Motor neuron (in vitro differentiated cells): ENCODE measurements around the gene LRSAM1. TPM values are rescaled to one million over a fixed set of nuclear protein-coding genes. Genes with fewer than 3 reads are reported as not detected.
A peak's percentile ranks its signal among the peaks of the same experiment; 100 is the strongest.

ENCODE experiments used
- ATAC-seq, 8 experiments: fragments of 200-7000 bp; cut with Tn5 transposase; replicated peaks in 6 of 8; 2 replicates each; pipeline ENCODE4 v1.8.0; 2021; ENCODE audit warnings: mild to moderate bottlenecking in 8 of 8, moderate library complexity in 8 of 8
- H3K27ac ChIP-seq, 2 donors: fragments of 250-450 bp; sonication (Bioruptor Pico); 2 replicates each; pipeline ENCODE4 v1.9.0; 2021; ENCODE audit warnings: antibody characterized with exemption in 2 of 2, mild to moderate bottlenecking in 2 of 2, moderate library complexity in 1 of 2
- H3K4me1 ChIP-seq, 2 donors: fragments of 250-450 bp; sonication (Bioruptor Pico); replicated peaks in 1 of 2; 2 replicates each; pipeline ENCODE4 v1.6.1; 2021; ENCODE audit warnings: antibody characterized with exemption in 2 of 2, mild to moderate bottlenecking in 2 of 2, moderate library complexity in 1 of 2
- H3K4me3 ChIP-seq, 5 donors: fragments of 250-450 bp; sonication (Bioruptor Pico); 2 replicates each; pipeline ENCODE4 v1.9.0; 2021; ENCODE audit warnings: antibody characterized with exemption in 5 of 5, mild to moderate bottlenecking in 5 of 5, moderate library complexity in 4 of 5
- WGBS, 10 experiments: fragments of 450-650 bp; shearing (Covaris generic); methylation state at CpG; one replicate each; pipeline ENCODE4 v1.0.0; 2022; 5-methylcytosine and 5-hydroxymethylcytosine counted together
- in situ Hi-C, 9 experiments: fragments of 400-800 bp; cut with MboI; loops; one replicate each; pipeline ENCODE4 v1.15.0; 2021; ENCODE audit warnings: low sequenced_read_pairs in 9 of 9, low pct_unique_long_range_greater_than_20kb in 2 of 9; ENCODE audit not compliant: unreplicated experiment in 9 of 9
- total RNA-seq, 8 experiments: library from RNA; unstranded; fragments of 300-600 nt; gene quantifications; 2 replicates each; pipeline versions ENCODE4 v1.2.3 to v1.2.4, GENCODE V29; 2022

The LRSAM1 gene
- total RNA-seq, 8 experiments from 2014 or later, result 11.5 to 24.1 (median 15.7) TPM

DNA sequence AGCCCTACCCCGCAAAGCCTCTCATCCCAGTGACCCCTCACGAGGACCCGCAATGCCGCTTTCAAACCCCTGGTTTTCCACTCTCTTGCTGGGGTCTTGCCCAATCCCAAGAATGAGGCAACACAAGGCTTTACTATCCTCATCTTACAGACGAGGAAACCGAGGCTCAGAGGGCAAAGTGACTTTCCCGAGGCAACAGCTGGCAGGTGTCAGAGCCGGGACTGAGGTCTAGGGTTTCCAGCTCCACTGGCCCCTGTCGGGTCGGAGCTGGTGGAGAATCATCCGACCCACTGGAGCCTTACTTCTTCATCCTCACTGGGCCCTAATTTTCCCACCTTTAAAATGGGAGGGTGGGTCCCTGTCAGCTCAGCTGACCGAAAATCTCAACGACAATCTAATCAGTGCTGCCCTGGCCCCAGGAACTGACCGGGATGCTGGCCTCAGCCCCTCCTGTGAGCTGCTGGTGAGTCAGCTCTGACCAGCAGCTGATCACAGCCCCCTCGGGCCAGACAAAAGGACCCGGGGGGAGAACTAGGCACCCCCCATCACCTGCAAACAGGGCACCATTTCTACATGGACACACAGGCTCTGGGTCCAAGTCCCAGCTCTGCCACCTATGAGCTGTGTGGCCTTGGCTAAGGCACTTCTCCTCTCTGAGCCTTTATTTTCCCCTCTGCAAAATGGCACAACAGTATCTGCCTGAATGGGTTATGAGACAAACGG, 88.1 kb downstream of the LRSAM1 start:
- peak in 2 of 8 experiments; percentile 3 to 7 for ATAC-seq
- in situ Hi-C loops, result no loop called here
- Histone ChIP-seq H3K4me1 (peaks cover 3 to 11% of the 10 kb centered on the region in 2 donors), H3K27ac (no peak overlapping the region), H3K4me3 (no peak overlapping the region)
- 10 to 100% (median 88%) methylated on average over 1 to 7 of the region's 17 CpGs for WGBS, 10 experiments

DNA sequence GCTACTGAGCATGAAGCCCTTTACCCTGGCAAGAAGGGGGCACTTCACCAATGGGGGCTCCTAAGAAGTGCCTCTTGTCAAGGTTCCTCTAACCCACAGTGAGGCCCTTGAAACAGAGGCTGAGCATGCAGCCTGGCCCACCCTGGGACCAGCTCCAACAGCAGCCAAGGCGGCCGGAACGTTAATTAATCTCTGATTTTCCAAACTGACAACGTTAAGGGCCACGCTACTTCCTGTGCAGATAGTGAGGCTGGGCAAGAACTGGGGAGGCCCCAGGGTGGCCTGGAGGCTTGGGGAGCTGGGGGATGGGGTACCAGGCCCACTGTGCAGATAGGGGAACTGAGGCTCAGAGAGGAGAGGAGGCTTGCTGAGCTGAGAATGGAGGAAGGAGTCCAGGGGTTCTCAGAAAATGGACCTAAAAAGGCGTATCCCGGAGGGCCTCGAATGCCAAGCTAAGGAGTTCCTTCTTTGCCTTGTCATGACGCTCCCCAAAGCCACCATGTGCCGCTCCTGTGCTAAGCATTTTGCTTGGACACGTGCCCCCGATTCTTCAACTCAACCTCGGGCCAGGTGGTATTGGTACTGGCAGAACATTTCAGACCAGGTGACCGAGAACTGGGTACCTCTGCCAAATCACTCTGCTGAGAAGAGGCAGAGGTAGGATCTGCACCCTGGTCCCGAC, 88.8 kb downstream of the LRSAM1 start:
- in situ Hi-C loops, result no loop called here
- H3K4me1 ChIP-seq, result peaks cover 5 to 11% of the 10 kb centered on the region in 2 donors
- H3K27ac ChIP-seq, result no peak overlapping the region
- H3K4me3 ChIP-seq, result no peak overlapping the region
- no peak for ATAC-seq
- WGBS, 10 experiments, result 44 to 100% (median 90%) methylated on average over 3 to 6 of the region's 15 CpGs; no CpG with 5 or more reads in 5 of the 10 experiments

DNA sequence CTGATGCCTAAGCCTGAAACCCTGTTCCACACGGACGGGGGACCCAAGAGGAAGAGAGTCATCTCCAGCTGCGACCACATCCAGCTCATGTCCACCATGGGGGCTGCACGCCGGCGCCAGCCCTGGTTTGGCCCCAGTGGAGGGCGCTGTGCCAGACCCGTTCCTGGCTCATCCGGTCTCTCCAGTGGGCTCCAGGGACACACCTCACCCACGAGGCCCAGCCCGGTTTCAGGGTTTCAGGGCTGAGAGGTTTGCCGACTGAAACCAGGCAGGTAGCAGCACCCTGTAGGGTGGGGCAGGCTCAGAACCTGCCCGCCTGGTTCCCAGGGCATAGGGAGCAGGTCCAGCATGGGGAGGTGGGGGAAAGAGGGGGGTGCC, 89.3 kb downstream of the LRSAM1 start:
- no peak for ATAC-seq
- peaks cover 10 to 11% of the 10 kb centered on the region in 2 donors for H3K4me1 ChIP-seq
- in situ Hi-C loops, result no loop called here
- H3K27ac ChIP-seq, result no peak overlapping the region
- no peak overlapping the region for H3K4me3 ChIP-seq
- no CpG with 5 or more reads among the region's 13 CpGs for WGBS, 10 experiments

DNA sequence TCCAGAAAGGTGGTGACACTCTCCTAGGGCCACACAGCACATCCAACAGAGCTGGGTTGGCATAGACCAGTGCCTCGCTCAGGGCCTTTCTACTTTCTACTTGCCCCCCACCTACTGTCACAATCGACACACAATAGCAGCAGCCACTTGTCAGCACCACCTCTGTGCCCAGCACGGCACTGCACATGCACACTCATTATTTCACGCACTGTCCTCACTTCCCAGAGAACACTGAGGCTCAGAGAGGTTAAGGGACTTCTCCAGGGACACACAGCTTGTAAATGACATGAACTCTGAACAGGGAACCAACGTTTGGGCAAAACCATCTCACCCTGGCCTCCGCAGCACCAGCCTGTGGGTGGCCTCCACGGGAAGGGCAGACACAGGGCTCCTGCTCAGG, 89.9 kb downstream of the LRSAM1 start:
- ATAC-seq, result no peak
- 40 to 100% (median 100%) methylated on average over 1 to 4 of the region's 7 CpGs; no CpG with 5 or more reads in 7 of the 10 experiments for WGBS, 10 experiments
- H3K27ac ChIP-seq, result no peak overlapping the region
- peaks cover 14 to 16% of the 10 kb centered on the region in 2 donors for H3K4me1 ChIP-seq
- H3K4me3 ChIP-seq, result no peak overlapping the region
- in situ Hi-C loops, result no loop called here

DNA sequence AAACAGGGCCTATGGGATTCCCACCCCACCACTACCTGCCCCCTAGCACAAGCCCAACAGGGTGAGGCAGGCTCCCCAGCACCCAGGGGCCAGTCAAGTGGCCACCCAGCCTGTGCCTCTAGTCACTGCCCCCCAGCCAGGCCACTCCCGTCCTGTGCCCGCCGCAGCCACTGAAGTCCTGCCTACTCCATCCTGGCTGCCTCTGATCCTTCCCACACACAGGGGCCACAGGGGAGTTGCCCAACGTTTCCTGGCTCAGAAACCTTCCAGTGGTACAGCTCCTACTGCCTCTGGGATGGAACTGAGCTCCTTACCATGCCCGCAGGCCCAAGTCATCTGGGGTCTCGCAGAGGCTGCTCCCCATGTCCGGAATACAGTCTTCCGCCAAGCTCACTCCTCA, 90.6 kb downstream of the LRSAM1 start:
- no peak overlapping the region for H3K4me3 ChIP-seq
- no peak overlapping the region for H3K27ac ChIP-seq
- no peak for ATAC-seq
- peaks cover 12 to 15% of the 10 kb centered on the region in 2 donors for H3K4me1 ChIP-seq
- in situ Hi-C loops, result no loop called here
- 85 to 100% (median 94%) methylated on average over 2 to 4 of the region's 8 CpGs; no CpG with 5 or more reads in 6 of the 10 experiments for WGBS, 10 experiments

DNA sequence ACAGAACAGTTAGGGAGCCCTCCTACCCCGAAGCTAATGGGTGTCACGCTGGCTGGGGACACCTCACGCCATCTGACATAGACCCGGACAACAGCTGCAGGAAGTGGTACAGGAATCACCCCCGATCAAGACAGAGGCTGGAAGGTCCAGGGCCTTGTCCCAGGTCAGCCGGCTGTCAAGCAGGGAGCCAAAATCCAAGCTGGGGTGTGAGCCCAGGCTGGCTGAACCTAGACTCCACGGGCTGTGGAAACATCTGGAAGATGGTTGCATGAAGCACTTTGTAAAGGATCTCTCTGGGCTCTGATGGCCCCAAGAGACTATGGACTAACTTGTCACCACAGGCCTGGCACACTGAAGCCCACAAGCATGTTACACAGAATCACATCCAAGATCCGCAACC, 91.9 kb downstream of the LRSAM1 start:
- in situ Hi-C loops, result no loop called here
- ATAC-seq, result no peak
- H3K4me1 ChIP-seq, result peaks cover 3 to 14% of the 10 kb centered on the region in 2 donors
- H3K27ac ChIP-seq, result no peak overlapping the region
- no peak overlapping the region for H3K4me3 ChIP-seq
- WGBS, 10 experiments, result 51 to 83% (median 68%) methylated on average over 1 to 4 of the region's 8 CpGs; no CpG with 5 or more reads in 4 of the 10 experiments

DNA sequence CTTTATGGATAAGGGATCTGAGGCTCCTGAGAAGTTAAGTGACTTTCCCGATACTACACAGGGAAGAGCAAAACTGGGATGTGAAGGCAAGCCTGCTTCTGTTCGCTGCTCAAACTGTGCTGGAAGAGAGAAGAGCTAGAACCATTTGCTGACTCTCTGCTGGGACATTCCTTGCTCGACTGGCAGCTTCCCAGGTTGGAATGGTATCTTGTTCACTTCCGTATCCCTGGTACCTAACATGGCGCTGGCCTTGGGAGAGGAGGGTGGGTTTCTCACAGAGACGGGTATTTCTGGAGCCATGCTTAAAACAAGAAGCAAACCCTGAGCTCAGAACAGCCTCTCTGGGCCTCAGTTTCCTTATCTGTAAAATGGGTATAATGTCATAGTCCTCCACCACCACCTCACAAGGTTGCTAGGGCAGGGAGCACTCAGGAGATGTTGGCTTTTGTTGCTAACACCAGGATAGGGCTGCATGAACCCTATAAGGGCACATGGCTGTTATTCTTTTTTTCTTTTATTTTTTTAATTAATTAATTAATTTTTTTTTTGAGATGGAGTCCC, 92.7 kb downstream of the LRSAM1 start:
- Histone ChIP-seq H3K27ac (no peak overlapping the region), H3K4me1 (peaks cover 3 to 14% of the 10 kb centered on the region in 2 donors), H3K4me3 (no peak overlapping the region)
- in situ Hi-C loops, result no loop called here
- WGBS, 10 experiments, result 60 to 100% (median 94%) methylated on average over 1 to 6 of the region's 6 CpGs; no CpG with 5 or more reads in 3 of the 10 experiments
- ATAC-seq, result no peak

DNA sequence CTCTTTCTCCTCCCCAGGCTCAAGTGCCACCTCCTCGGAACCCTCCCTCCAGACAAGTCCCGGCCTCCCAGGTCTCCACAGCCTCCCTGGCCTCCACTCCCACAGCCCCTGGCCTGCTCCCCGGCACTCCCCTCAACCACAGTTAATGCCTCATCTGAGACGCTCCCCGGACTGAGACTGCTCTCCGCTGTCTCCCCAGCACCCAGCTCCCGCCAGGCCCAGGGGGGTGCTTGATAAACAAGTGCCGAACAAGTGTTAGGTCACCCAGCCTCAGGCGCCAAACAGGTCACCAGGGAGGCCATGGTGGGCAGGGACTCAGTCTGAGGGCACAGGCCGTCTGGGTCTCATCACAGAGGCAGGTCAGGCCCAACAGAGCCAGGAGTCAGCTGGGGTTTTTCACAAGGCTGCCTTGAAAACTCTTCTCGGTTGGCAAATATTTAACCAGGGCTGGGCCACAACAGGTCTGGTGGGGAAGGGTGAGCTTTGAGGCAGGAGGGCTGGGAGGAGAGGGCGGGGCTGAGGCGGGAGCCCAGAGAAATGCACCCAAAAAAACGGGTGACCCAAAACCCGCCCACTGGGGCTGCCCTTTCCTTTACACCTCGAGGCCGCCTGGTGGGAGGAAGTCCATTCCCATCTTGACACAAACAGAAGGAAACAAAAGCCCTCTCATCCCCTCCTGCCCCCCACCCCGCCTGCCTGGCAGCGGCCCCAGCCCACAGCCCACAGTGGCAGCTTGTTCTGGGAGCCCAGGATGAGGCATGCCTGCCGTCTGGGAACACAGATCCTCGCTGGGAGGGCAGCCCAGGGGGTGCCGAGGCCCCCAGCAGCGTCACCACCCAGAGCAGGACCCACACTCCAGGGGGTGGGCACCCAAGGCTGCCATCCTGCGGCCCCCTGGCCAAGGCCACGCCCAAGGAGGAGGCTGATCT, 94.2 kb downstream of the LRSAM1 start:
- Histone ChIP-seq H3K4me3 (no peak overlapping the region), H3K27ac (peak overlapping the region in 1 of 2 donors; percentile 5), H3K4me1 (peaks cover 3 to 14% of the 10 kb centered on the region in 2 donors)
- 100% methylated on average over 1 of the region's 25 CpGs; no CpG with 5 or more reads in 9 of the 10 experiments for WGBS, 10 experiments
- in situ Hi-C loops, result no loop called here
- ATAC-seq, result peak; percentile 10 to 78 (median 68)

DNA sequence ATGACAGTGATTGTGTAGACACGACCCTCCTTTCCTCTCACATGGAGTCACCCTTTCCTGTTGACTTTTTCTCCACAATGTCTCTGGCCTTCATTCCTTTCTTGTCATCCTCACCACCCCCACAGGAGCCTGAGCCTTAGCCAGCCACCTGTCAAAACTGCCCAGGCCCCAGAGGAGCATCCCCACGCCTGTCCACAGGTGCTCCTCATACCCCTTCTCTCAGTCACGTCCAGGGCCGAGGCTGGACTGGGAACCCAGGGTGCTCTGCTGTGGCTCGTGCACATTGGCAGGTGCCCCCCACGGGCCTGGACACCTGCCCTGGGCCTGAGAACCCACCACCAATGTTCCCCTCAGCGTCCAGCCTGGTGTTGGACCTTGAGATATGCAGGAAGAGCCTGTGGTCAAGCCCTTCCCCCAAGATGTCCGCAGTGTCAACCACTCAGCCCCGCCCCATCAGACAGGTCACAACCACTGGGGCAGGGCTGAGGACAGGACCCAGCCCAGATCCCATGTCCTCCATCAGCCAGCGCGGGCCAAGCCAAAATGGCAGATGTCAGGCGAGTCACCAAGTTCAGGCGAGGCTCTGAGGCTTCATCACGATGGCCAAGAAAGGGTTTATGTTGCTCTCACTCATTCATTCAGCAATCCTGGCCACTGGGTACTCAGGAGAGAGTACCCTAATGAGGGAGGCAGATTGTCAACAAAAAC, 95.0 kb downstream of the LRSAM1 start:
- WGBS, 10 experiments, result 33 to 100% (median 83%) methylated on average over 1 to 5 of the region's 14 CpGs; no CpG with 5 or more reads in 3 of the 10 experiments
- H3K4me3 ChIP-seq, result no peak overlapping the region
- no peak overlapping the region for H3K27ac ChIP-seq
- H3K4me1 ChIP-seq, result peaks cover 3 to 14% of the 10 kb centered on the region in 2 donors
- ATAC-seq, result peak in 2 of 8 experiments; percentile 5 to 8
- in situ Hi-C loops, result no loop called here

DNA sequence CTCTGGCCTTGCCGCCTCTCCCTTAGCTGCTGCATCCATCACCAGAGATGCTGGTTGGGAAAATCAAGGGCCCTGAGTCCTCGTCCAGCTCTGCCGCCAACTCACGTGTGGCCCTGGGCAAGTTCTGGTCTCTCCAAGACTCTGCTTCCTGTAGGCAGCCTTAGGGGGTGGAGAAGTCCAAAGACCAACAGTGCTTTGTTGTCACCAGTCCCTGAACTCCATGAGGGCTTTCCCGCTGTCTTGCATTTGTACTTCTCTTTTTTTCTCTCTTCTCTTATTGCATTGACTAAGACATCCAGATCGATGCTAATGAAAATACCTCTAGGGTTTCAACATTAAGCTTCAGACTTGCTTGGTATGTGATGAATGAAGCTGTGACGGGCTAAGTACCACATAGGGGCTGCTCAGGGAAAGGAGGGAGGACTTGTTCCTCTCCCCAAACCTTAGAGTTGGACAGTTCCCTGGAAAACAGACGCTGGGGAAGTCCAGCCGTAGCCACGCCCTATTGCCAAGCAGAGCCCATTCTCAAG, 97.1 kb downstream of the LRSAM1 start:
- H3K4me3 ChIP-seq, result no peak overlapping the region
- in situ Hi-C loops, result no loop called here
- 74 to 100% (median 86%) methylated on average over 1 to 6 of the region's 10 CpGs; no CpG with 5 or more reads in 3 of the 10 experiments for WGBS, 10 experiments
- ATAC-seq, result no peak
- peaks cover 3 to 14% of the 10 kb centered on the region in 2 donors for H3K4me1 ChIP-seq
- H3K27ac ChIP-seq, result no peak overlapping the region

DNA sequence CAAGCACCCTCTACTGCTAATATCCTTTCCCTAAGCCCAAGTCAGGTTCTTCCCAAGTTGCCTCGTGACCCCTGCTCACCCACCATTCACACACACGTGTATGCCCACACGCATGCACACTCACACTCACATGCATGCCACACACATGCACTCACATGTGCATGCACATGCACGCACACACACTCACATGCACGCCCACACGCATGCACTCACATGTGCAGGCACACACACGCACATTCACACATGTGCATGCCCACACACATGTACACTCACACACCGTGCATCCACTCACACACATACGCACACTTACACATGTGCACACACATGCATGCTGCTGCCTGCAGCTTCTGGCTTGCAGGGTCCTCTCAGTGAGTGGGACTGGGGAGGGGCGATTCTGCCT, 97.9 kb downstream of the LRSAM1 start:
- H3K27ac ChIP-seq, result no peak overlapping the region
- in situ Hi-C loops, result no loop called here
- no peak for ATAC-seq
- WGBS, 10 experiments, result 50 to 100% (median 94%) methylated on average over 1 to 7 of the region's 10 CpGs; no CpG with 5 or more reads in 5 of the 10 experiments
- H3K4me1 ChIP-seq, result peaks cover 3 to 14% of the 10 kb centered on the region in 2 donors
- no peak overlapping the region for H3K4me3 ChIP-seq

DNA sequence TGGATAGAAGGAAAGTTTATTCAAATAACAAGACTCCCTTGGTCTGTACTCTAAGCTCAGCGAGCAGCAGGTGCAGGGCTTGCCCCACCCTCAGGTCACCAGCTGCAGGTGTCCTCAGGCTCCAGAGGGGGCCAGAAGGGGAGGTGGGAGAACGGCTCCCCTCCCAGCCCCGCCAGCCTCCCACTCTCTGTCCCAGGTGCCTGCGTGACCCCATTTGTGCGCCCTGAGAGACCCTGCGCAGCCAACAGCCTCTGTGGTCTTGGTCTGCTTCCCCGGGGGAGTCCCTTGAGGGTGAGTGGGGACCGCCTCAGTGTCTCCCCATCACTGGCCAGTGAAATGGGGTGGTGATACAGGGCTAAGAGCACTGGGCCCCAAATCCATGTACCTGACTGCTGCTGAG, 98.4 kb downstream of the LRSAM1 start:
- no peak overlapping the region for H3K27ac ChIP-seq
- in situ Hi-C loops, result no loop called here
- WGBS, 10 experiments, result 80% methylated on average over 1 of the region's 8 CpGs; no CpG with 5 or more reads in 9 of the 10 experiments

More for the DNA sequence above, 98.4 kb downstream of the LRSAM1 start:
- Histone ChIP-seq H3K4me3 (no peak overlapping the region), H3K4me1 (peaks cover 3 to 14% of the 10 kb centered on the region in 2 donors)
- ATAC-seq, result no peak
